Fibroblast of skin of right biceps (primary cell): ENCODE measurements around the gene SAP30BP.
"Not testable (repeated sequence)": the region's sequence is repeated elsewhere in the genome, so short reads cannot be mapped to it uniquely, and the experiment has no call there.

ENCODE experiments used
- DNase-seq: peaks from one replicate; pipeline ENCODE4 v3.0.0-alpha.2; 2013

SAP30BP gene

DNA sequence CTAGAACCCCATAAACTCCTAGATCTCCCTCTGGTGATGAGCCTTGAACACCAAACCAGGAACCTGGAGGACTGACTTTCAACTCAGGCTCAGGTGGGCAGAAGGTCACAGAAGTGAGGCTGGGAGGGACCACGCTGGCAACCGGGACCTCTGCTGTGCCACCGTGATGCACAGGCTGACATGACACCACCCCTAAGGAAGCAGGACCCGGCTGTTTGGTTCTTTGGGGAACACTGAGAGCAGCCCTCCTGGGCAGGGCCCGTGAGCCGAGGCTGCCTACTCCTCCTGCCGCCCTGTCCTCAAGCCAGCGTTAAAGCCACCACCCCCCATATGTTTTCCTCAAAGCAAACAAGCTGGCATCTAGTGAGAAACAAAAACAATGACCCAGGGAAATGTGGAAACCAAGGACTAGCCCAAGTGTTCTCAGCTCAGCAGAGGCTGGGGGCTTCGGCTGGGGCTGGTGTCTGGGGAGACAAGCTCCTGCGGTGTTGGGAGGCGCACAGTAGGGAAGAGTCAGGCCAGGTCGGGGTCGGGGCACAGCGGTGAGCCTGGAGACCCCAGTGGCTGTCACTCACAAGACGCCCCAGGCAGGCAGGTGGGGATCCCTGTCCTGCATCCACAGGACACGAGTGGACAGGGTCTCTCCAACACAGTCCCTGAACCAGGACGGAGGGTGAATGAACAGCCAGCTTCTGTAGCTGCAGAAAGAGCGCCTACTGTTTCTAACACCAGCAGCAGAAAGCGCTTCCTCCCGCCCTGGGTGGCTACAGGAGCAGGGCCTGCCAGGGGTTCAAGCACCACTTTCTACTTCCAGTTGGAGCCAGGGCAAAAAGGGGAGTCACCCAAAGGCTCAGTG lies 32.2 kb upstream of the SAP30BP start:
- DNase-seq: no peak

DNA sequence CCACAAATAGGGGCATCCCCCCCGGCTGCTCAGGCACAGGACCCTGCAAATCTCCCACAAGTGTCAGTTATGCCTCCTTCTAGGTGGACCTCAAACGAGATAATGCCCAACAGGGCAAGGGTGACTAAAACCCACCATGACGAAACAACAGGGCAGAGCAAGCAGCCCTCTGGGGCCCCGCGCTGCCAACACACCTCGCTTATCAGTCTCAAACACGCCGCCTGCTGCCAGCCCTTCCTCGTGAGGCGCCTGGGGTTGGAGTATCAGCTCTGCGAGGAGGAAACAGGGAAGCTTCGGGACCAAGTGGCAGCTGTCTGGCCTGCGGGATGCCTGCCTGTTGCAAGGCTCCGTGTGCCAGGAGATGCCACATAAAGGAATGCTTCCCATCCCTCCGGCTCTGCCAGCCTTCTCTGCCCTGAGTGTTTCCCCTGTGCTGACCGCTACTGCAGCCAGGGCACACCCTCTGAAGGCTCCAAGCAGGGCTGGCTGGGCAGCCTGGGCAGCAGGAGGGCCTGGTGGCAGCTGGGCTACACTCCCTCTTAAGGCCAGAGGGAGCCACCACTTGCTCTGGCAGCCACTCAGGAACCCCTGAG lies 31.4 kb upstream of the SAP30BP start:
- no peak for DNase-seq

DNA sequence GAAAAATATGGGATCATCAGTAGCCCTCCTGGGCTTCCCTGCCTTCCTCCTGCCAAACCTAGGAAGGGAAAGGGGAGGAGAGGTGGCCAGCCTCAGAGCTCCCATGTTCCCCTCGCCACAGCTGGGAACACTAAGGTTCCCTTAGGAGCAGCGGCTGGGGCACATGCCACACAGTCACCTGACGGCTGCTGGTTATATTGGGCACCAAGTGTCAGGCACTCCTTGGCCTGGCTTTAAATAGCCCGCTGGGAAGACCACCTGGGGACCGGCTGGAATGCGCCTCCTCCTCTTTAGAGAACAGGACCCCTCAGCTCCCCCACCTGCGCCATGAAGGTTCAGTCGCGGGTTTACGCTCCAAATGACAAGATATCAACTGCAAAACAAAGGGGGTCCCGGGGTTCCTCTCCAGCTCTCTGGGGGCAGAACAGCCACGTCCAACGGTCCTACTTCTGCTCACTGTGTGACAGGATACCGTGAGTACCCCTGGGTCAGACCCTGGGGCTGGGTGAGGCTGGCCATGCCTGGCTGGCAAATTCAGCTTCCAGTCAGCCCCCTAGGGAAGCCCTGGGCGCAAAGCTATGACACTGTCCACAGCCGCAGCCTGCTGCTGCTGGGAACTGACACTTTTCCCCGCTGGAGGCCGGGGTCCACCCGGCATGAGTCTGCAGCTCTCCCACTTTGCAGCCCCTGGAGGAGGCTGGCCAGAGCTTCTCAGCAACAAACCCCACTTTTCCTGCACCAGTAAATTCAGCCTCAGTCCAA lies 30.6 kb upstream of the SAP30BP start:
- no peak for DNase-seq

DNA sequence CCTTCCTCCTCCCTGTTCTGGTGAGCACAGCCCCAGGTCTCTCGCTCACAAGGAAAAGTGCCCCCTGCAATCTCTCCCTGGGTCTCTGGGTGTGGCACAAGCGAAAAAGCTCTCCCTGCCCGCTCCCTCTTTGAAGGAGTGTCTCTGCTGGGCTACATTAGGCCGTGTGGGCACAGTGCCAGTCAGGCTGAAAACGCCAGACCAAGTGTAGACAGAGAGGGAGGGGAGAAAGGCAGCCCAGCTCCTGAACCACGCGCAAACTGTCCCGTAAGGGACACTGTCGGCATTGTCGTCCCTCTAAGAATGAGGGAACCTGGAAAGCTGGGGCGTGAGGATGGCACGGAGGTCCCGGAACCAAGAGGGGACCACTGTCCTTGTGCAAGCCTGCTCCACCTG lies 30.0 kb upstream of the SAP30BP start:
- DNase-seq: no peak

DNA sequence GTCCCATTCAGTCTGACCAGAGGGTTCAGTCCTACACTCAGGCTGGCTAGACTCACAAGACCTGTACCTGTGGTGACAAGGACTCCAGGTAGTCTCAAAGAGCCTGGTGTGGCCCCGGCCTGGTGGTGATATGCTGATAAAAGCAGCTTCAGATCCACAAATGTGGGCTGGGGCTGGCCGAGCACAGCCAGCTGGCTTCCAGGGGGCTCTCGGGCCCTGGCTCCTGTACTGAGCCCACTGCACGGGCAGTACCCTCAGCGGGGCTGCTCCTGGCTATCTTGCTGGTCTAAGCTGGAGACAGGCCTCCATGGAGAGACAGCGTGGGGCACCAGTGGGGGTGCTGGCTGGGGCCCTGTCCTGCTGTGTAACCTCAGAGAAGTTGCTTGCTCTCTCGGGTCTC lies 29.6 kb upstream of the SAP30BP start:
- DNase-seq: no peak

DNA sequence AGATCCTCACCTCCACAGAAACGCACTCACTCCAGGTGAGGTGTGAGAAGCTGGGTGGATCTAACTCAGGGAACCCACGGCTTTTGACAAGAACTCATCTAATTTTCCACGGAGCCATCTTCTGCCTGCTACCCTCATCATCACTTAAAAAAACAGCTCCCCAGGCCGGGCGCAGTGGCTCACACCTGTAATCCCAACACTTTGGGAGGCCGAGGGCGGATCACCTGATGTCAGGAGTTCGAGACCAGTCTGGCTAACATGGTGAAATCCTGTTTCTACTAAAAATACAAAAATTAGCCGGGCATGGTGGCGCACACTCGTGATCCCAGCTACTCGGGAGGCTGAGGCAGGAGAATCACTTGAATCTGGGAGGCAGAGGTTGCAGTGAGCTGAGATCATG lies 29.1 kb upstream of the SAP30BP start:
- not testable (repeated sequence) for DNase-seq

DNA sequence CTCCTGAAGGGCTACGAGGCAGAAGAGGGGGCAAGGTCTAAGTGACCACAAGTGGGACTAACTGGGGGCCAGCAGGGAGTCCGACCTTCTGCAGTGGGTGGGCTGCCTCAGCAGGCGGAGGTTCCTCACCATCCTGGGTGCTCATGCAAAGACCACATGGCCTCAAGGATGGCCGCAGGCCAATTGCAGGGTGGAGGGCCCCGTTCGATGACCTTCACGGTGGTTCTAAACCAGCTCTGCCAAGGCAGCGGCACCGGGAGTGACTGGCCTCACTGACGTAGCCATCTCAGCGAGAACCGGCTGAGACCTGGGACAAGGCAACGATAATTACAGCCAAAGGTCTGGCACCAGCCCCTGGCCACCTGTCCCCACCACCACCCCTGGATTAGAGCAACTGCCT lies 28.2 kb upstream of the SAP30BP start:
- no peak for DNase-seq

DNA sequence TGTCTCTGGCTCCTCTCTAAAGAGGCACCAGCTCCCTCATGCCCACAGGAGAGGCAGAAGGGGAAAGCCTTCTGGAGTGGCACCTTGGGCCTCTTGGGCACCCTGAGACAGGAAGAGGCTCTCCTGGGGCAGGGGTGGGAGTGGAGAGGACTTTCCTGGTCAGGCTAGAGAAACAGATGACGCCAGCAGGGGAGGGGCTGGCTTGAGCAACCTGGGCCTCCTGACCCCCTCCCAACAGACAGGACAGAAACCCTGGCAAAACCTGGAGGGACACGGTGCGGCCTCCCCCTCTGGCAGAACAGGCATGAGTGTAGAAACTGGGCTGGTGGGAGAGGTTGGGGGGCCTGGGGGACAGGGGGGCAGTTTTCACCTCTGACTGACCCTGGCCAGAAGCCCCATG lies 27.8 kb upstream of the SAP30BP start:
- DNase-seq: no peak

DNA sequence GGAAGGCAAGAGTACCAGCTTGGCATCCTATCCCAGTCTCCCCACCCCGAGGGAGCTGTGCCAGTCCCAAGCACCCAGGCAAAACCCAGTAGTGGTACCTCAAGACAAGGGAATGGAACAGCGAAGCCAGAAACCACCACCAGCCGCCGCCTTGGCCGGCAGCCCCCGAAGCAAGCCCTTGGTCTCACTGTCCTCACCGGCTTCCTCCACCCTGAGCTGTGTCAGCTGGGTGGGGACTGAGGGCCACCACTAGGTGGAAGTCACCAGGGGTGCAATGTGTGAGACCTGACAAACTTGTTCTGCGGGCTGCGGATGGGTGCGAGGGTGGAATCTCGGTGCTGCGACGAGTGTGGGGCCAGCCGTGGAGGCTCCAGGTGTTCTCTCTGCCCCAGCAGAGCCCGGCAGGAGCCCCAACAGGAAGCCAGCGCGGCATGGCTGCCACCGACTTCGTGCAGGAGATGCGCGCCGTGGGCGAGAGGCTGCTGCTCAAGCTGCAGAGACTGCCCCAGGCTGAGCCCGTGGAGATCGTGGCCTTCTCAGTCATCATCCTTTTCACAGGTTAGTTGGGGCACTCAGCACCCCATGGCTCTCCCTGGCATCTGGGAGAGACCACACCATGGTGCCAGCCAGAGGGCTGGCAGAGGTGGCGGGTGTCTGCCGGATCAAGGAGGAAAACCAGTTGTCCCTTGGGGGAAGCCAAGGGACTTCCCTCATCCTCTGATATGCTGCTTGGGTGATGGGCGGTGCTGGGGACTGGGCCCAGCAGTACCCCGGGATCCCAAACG lies 27.2 kb upstream of the SAP30BP start:
- no peak for DNase-seq

DNA sequence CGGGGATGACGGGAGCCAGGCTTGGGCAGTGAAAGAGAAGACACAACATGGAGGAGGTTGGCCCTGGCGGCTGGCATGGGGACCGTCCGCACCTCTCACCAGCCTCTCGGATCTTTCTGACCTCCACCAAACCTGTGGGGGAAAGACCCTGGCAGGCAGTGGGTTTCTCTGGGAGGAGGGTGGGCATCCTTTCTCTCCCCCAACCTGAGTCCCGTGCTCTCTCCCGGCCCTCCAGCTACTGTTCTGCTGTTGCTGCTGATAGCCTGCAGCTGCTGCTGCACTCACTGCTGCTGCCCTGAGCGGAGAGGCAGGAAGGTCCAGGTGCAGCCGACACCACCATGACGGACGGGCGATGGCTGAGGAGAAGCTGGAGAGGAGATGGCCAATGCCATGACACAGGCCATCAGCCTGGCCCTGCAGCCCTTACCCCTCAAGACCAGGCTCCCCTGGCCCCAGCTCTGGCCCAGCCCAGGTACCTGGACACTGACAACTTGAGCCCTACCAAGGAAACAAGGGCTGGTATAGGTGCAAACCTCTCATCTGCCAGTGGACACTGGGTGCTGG lies 26.5 kb upstream of the SAP30BP start:
- no peak for DNase-seq

DNA sequence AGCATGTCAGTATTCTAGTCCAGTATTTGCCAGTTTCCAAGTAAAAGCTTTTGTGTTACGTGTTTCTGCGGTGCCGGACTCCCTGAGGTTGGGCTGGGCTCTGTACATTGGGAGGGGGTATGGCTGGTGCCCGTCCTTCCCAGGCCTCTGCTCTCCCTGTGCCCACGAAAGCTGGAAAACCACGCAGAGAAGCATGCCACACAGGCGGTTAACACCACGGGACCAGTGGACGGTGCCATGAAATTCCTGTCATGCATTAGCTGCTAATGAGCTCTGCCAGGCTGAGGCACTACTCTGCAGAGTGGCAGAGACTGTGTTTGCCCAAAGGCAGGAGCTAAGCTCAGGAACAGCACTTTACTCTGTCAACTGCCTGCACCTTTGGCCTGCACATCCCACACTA lies 25.8 kb upstream of the SAP30BP start:
- no peak for DNase-seq

DNA sequence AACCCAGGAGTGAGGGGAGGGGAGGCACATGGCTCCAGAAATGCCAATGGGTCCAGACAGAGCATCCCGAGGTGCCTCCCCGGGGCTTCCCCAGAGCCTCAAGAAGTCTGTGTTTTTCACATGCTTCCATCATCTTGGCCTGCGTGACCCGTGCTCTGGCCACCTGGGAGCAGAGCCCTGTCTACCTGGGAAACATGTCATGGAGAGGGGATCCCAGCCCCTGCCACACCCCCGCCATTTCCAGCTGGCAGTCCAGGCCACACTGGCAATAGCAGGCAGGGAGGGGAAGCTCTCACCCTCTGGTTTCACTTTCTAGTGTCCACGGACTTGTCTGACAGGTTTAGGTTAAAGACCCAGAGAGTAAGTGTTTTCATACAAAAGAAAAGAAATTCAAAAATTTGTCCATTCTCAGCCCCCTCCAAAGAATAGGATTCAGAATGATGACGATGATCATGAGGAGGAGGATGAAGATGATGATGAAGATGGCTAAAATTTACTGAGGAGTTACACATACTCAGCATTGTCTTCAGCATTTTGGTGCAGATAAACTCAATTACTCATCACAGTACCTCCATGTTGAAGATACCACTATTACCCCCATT lies 24.9 kb upstream of the SAP30BP start:
- no peak for DNase-seq

DNA sequence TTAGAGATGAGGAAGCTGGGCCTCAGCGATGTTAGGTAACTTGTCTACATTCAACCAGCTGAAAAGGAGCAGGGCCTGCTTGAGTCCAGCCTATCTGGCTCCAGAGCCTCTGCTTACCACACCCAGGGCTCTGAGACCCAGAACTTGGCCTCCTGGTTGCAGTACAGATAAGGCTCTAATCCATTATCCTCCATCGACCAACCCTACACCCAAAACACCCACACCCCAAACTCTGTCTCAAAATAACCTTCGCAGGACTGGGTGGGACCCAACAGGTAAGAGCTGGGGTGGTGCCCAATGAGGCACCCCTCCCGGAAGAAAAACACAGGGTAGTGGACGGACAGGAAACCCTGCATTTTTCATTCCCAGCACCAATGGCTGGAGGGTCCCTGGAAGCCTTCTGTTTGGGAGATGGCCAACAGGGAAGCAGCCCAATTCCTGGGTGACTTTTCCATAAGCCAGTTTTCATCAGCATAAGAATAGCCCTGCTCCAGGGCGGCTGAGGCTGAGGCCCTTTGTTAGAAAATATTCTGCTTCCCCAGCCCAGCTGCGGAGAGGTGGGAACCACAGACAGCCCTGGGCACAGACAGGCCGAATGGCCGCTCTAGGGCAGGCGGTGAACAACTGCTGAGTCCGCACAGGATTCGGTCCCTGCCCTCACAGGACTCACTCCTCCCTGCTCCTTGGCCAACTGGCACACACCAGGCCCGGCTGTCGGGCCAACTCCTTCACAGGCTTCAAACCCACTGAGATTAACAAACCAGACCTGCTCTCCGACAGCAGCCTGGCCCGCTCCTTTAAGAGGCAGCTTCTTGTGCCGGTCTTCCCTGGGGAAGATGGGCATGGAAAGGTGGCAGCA lies 24.1 kb upstream of the SAP30BP start:
- DNase-seq: no peak

DNA sequence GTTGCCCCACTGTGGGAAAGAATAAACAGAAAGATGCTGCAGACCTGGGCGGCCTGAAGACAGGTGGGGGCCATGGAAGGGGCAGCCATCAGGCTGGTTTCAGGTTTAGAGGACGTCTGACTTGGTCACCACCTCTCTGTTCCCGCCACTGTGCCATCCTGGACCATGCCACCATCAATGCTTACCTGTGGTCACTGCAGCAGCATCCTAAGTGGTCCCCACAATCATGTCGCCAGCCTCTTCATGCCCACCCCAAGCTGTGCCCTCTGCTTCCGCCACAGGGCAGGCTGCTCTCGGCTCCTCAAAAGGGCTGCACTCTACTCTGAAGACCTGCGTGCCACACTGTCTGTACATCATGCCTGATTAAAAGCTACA lies 23.5 kb upstream of the SAP30BP start:
- no peak for DNase-seq

DNA sequence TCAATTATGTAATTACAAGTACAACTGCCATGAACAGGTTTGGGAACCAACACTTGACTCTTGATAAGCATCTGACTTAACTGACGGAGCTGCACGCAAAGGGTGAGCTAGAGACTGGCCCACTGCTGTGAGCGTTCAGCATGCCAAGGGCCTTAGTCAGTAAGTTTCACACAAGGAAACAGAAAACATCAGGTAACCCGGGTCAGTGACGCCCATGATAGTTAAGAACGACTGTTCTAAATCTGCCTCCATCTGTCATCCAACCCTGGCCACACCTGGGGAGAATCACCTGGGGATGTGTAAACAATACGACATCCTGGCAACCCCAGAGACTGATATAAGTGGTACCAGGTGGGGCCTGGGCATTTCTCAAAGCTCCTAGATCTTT lies 21.6 kb upstream of the SAP30BP start:
- no peak for DNase-seq

DNA sequence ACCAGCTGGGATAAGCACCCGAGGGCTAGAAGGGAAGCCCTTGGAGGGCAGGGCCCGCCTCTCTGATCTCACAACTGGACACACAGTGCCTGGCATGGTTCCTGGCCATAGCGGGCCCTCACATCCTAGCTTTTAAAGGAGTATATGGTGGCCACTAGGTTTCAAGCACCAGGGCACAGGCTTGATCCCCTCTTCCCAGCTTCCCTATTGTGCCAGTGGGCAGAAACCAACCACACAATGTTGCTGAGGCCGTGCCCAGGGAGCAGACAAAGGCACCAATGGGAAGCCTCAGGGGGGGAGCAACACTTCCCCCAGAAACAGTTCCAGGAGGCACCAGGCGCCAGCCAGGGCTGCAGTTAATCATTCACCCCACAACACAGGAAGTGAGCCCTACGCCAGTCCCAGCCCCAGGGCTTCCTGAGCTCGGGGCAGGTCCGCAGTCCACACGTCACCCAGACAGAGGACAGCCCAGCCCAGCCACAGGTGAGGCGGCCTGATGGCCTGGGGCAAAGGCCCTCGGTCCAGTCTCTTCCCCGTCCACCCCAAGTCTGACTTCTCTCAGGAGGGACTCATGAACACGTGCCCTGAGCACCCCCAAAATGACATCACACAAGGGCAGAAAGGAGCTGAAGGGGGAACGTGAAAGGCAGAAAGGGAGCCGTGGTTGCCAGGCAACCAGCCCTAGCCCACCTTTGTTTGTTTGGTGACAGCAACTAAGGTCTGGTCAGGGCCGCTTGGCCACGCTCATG lies 21.1 kb upstream of the SAP30BP start:
- no peak for DNase-seq

DNA sequence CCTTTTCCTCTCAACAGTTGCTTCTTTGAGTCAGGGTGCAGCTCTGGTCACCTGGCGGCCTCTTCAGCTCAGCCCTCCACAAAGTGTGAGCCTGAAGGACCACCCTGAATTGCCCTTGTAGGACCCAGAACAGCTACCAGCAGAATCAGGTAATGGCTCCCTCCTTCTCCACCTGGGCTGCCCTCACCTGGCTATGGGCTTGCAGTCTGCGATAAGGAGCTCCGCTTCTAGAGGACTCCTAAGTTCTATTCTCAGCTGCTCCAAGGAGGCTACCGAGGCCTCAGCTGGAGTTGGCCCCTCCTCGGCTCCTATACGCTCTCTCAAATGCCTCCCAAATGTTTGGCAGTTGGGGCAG lies 20.5 kb upstream of the SAP30BP start:
- DNase-seq: no peak

DNA sequence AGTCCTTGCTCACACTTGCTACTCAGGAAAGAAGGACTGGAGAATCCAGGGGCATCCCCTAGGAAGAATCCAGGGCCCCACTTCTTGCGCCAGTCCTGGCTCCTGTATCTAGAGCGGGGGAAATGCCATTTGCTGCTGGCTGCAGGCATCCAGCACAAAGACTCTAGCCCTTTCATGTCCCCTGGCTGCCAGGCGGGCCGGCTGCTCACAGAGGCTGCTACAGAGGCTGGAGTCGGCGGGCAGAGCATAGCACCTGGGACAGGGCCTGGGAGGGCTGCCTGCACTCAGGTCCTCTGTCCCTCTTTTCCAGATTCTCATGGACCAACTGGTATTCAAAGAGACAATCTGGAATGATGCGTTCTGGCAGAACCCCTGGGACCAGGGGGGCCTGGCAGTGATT lies 20.1 kb upstream of the SAP30BP start:
- no peak for DNase-seq

DNA sequence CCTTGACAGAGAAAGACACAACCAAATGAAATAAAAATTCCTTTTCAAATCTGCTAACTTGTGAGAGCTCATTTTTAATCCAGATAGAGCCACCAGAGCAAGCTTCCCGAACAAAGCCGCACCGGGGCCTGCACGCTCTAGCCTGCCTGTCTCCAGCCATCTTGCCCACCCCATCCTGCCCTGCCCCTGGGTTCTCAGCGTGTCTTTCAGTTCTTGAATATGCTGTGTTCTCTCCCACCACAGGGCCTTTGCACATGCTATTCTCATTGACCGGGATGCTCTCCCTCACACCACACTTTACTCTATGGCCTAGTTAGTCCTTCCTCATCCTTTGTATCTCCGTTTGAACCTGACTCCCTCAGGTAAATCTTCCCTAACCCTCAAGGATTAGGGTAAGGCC lies 19.2 kb upstream of the SAP30BP start:
- no peak for DNase-seq

DNA sequence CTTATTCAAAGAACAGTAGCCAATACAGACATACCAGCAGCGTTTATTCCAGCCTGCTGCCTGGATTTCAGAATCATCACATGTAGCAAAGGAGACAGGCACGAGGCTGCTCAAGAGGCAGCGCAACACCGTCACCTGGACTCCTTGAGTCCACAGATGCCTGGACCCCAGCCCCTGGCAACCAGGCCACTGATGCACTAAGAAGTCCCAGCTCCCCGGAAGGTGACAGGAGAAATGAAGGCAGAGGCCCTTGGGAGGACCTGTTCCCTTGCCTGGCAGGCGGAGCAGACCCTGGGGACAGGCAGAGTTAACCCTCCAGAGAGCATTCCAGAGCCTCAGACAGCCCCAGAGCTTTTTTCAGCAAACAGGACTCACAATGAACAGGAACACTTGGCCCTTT lies 17.5 kb upstream of the SAP30BP start:
- no peak for DNase-seq

DNA sequence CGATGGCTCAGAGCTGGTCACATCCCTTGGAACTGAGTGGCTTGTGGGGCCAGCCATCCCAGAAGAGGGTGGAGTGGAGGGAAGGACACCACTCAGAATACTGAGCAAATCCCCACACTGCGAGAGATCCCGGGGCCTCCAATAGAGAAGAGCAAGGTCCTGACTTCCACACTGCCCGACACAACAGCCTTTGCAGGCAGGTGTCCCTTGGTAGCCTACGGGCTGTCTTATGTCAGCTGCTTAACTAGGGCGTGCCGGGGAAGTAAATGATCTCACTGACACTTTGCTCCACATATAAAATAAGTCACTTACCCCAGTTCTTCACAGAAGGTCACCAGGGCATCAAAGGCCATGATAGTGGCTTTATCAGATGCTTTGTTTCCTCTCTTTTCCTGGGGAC lies 16.3 kb upstream of the SAP30BP start:
- DNase-seq: no peak
